Esophagus squamous epithelium (tissue), 5 donors: ENCODE data around the gene SNX27. TPM values are rescaled to one million over a fixed set of nuclear protein-coding genes. Genes with fewer than 3 reads are reported as not detected.
"Not testable (repeated sequence)": the region's sequence is repeated elsewhere in the genome, so short reads cannot be mapped to it uniquely, and the experiment has no call there.

Experiments used
- DNase-seq: peaks from one replicate; lab custom pipeline; 2025; lab: John Stamatoyannopoulos, UW
- H3K27ac ChIP-seq, 4 donors: fragments of 200-600 bp; sonication (generic); one replicate each; pipeline ENCODE4 v1.5.1; 2016 to 2019; ENCODE audit warnings: mild to moderate bottlenecking in 1 of 4
- H3K27me3 ChIP-seq, 4 donors: fragments of 200-600 bp; sonication (generic); 1 replicate in 3 of 4; 2 replicates in 1 of 4; pipeline versions ENCODE4 v1.5.1 to v1.6.0; 2017 to 2021; ENCODE audit warnings: antibody characterized with exemption in 1 of 4
- H3K36me3 ChIP-seq, 3 donors: fragments of 200-600 bp; sonication (generic); one replicate each; pipeline ENCODE4 v1.5.1; 2016 to 2019
- H3K4me1 ChIP-seq, 3 donors: fragments of 200-600 bp; sonication (generic); one replicate each; pipeline ENCODE4 v1.5.1; 2017 to 2019
- H3K4me3 ChIP-seq, 4 donors: fragments of 200-600 bp; sonication (generic); 1 replicate in 3 of 4; 2 replicates in 1 of 4; pipeline ENCODE4 v1.5.1; 2016 to 2019; ENCODE audit warnings: mild to moderate bottlenecking in 2 of 4, moderate library complexity in 1 of 4
- H3K9me3 ChIP-seq, 3 donors: fragments of 200-600 bp; sonication (generic); one replicate each; pipeline ENCODE4 v1.5.1; 2016 to 2019
- CTCF ChIP-seq, 6 experiments: fragments of 450-650 bp in 4 of 6; fragments of 200-600 bp in 2 of 6; sonication (generic) in 2 of 6; IDR thresholded peaks; one replicate each; pipeline ENCODE4 v1.5.1; 2016 to 2019; ENCODE audit warnings: antibody characterized with exemption in 6 of 6, mild to moderate bottlenecking in 4 of 6, moderate library complexity in 4 of 6
- POLR2A ChIP-seq, 4 donors: fragments of 450-650 bp; IDR thresholded peaks; one replicate each; pipeline ENCODE4 v1.6.1; 2017; ENCODE audit warnings: antibody characterized with exemption in 4 of 4, mild to moderate bottlenecking in 4 of 4, moderate library complexity in 3 of 4
- WGBS, 2 donors: methylation state at CpG; one replicate each; pipeline ENCODE4 v1.1.5; 2018; 5-methylcytosine and 5-hydroxymethylcytosine counted together
- intact Hi-C: fragments of 100-400 bp; cut with DNase I; formaldehyde crosslinking; loops from one replicate; pipeline ENCODE4 v1.15.0; 2022
- total RNA-seq, 4 donors: library from RNA; depleted of rRNA; stranded (reverse); fragments of >200 nt; gene quantifications; one replicate each; pipeline ENCODE4 v1.1.0, GENCODE V29; 2016
- donor health status: DM: yes; HTN: yes; CAD: no.

Gene SNX27
- total RNA-seq, 4 donors from 2014 or later, result 15.0 to 30.3 (median 17.3) TPM

GRCh38 chr1:151615711-151616504, 4.1 kb downstream of the SNX27 start:
- Histone ChIP-seq H3K4me1 (peaks cover 18 to 76% (median 56%) of the 10 kb centered on the region in 3 donors), H3K27ac (no peak overlapping the region), H3K36me3 (peaks cover 0 to 7% (median 0%) of the 10 kb centered on the region in 3 donors), H3K27me3 (no peaks in the 10 kb centered on the region), H3K4me3 (no peak overlapping the region), H3K9me3 (no peaks in the 10 kb centered on the region)
- DNase-seq, result no peak
- 46 to 58% methylated on average over 4 of the region's 4 CpGs for WGBS, 2 donors
- no peak for TF ChIP-seq CTCF (IDR thresholded peaks at IDR 0.05)
- TF ChIP-seq POLR2A (IDR thresholded peaks at IDR 0.05), result no peak
- intact Hi-C loops, result no loop called here

GRCh38 chr1:151616505-151616849, 4.6 kb downstream of the SNX27 start:
- intact Hi-C loops, result no loop called here
- Histone ChIP-seq H3K9me3 (no peaks in the 10 kb centered on the region), H3K4me1 (peaks cover 14 to 76% (median 54%) of the 10 kb centered on the region in 3 donors), H3K27me3 (no peaks in the 10 kb centered on the region), H3K4me3 (no peak overlapping the region), H3K27ac (no peak overlapping the region), H3K36me3 (peaks cover 0 to 7% (median 0%) of the 10 kb centered on the region in 3 donors)
- DNase-seq, result no peak
- TF ChIP-seq POLR2A (IDR thresholded peaks at IDR 0.05) (no peak), CTCF (IDR thresholded peaks at IDR 0.05) (no peak)
- 40 to 49% methylated on average over 3 of the region's 3 CpGs for WGBS, 2 donors

GRCh38 chr1:151618003-151618402, 6.2 kb downstream of the SNX27 start:
- Histone ChIP-seq H3K36me3 (peaks cover 0 to 7% (median 0%) of the 10 kb centered on the region in 3 donors), H3K27me3 (no peaks in the 10 kb centered on the region), H3K27ac (no peak overlapping the region), H3K9me3 (no peaks in the 10 kb centered on the region), H3K4me3 (no peak overlapping the region), H3K4me1 (peaks cover 7 to 75% (median 53%) of the 10 kb centered on the region in 3 donors)
- no peak for TF ChIP-seq POLR2A (IDR thresholded peaks at IDR 0.05)
- TF ChIP-seq CTCF (IDR thresholded peaks at IDR 0.05), result no peak
- intact Hi-C loops, result no loop called here
- DNase-seq, result no peak
- WGBS, 2 donors, result 76 to 90% methylated on average over 3 of the region's 3 CpGs

- Histone ChIP-seq H3K4me3 (no peak overlapping the region), H3K4me1 (peaks cover 3 to 70% (median 50%) of the 10 kb centered on the region in 3 donors), H3K9me3 (no peaks in the 10 kb centered on the region), H3K27ac (peak overlapping the region in 1 of 4 donors; percentile 69), H3K27me3 (no peaks in the 10 kb centered on the region), H3K36me3 (peaks cover 0 to 7% (median 0%) of the 10 kb centered on the region in 3 donors)
- DNase-seq, result no peak
- no peak for TF ChIP-seq POLR2A (IDR thresholded peaks at IDR 0.05)
- no peak for TF ChIP-seq CTCF (IDR thresholded peaks at IDR 0.05)
- intact Hi-C loops, result no loop called here
Observed at GRCh38 chr1:151618470-151618869, 6.6 kb downstream of the SNX27 start.

- H3K4me1 ChIP-seq, result peaks cover 0 to 65% (median 45%) of the 10 kb centered on the region in 3 donors
- H3K27me3 ChIP-seq, H3K4me3 ChIP-seq, H3K36me3 ChIP-seq, DNase-seq, intact Hi-C loops, H3K9me3 ChIP-seq: not testable (repeated sequence)
- 72 to 75% methylated on average over 6 of the region's 6 CpGs for WGBS, 2 donors
- peak overlapping the region in 3 of 4 donors; percentile 19 to 69 (median 66) for H3K27ac ChIP-seq
Observed at GRCh38 chr1:151618996-151619395, 7.1 kb downstream of the SNX27 start.
